ENCODE data around the gene KCNE2.

GRCh38 chr21:34365809-34366208 is 2.0 kb downstream of the KCNE2 start:
- TF ChIP-seq CTCF (IDR thresholded peaks at IDR 0.05; ENCODE audit: low read depth, low read length, missing input control) (no peak), TAF1 (conservative IDR thresholded peaks at IDR 0.05) (no peak), ATF3 (IDR thresholded peaks at IDR 0.05) (no peak), RAD21 (IDR thresholded peaks at IDR 0.05) (no peak), REST (IDR thresholded peaks at IDR 0.05) (no peak), SP1 (IDR thresholded peaks at IDR 0.05) (no peak), HNF4A (conservative IDR thresholded peaks at IDR 0.05) (no peak), YY1 (IDR thresholded peaks at IDR 0.05) (no peak), JUND (IDR thresholded peaks at IDR 0.05) (no peak), MAX (IDR thresholded peaks at IDR 0.05) (no peak), FOXA1 (IDR thresholded peaks at IDR 0.05) (no peak)
